Measurements from ENCODE around the gene PCDHA7. TPM values are rescaled to one million over a fixed set of nuclear protein-coding genes. Genes with fewer than 3 reads are reported as not detected.
"Not testable (repeated sequence)": the region's sequence is repeated elsewhere in the genome, so short reads cannot be mapped to it uniquely, and the experiment has no call there.

PCDHA7 gene
- 1 to 10 TPM; 1.2 to 2.9 (median 1.7) TPM for total RNA-seq

- no peak for TF ChIP-seq EP300 (IDR thresholded peaks at IDR 0.05)
- TF ChIP-seq POLR2A (IDR thresholded peaks at IDR 0.05) = no peak
- TF ChIP-seq CTCF (IDR thresholded peaks at IDR 0.05) = peak in 1 of 5 experiments; percentile 5
- Histone ChIP-seq H3K9me3 (peaks cover 0 to 50% (median 4%) of the 10 kb centered on the region in 4 donors), H3K4me1 (no peaks in the 10 kb centered on the region), H3K27me3 (no peaks in the 10 kb centered on the region), H3K4me3 (peak within 1 kb of the TSS in 1 of 4 donors; percentile 41), H3K36me3 (peaks cover 0 to 16% (median 0%) of the 10 kb centered on the region in 3 donors), H3K27ac (no peak within 1 kb of the TSS)
- no peak for DNase-seq (ENCODE audit: low spot score in 2 of 2)
- 10 to 19% methylated on average over 8 of the region's 8 CpGs for WGBS, 2 donors
These were observed at the start of gene PCDHA7 for GRCh38 chr5:140833993-140834392. TSS of gene PCDHA7 (plus strand) at chr5:140834269. CDS start at chr5:140834384, 115 bp downstream.

GRCh38 chr5:140785905-140786686 lies 48.0 kb upstream of the PCDHA7 start, which contains the start of gene PCDHA1:
TSS of gene PCDHA1 (plus strand) at chr5:140786140.
- Histone ChIP-seq H3K27ac (no peak within 1 kb of the TSS), H3K9me3 (peaks cover 0 to 84% (median 15%) of the 10 kb centered on the region in 4 donors), H3K4me1 (no peaks in the 10 kb centered on the region), H3K27me3 (no peaks in the 10 kb centered on the region), H3K36me3 (no peaks in the 10 kb centered on the region), H3K4me3 (no peak within 1 kb of the TSS)
- no peak for TF ChIP-seq EP300 (IDR thresholded peaks at IDR 0.05)
- TF ChIP-seq POLR2A (IDR thresholded peaks at IDR 0.05) = no peak
- no peak for TF ChIP-seq CTCF (IDR thresholded peaks at IDR 0.05)
- 21 to 31% methylated on average over 25 to 29 of the region's 29 CpGs for WGBS, 2 donors
- DNase-seq (ENCODE audit: low spot score in 2 of 2) = no peak

GRCh38 chr5:140787422-140787821 lies 46.6 kb upstream of the PCDHA7 start:
- not testable (repeated sequence) for H3K4me3 ChIP-seq; H3K36me3 ChIP-seq; H3K27me3 ChIP-seq; H3K4me1 ChIP-seq; H3K27ac ChIP-seq; DNase-seq (ENCODE audit: low spot score in 2 of 2)
- peaks cover 0 to 84% (median 15%) of the 10 kb centered on the region in 4 donors for H3K9me3 ChIP-seq
- WGBS, 2 donors = 33 to 46% methylated on average over 19 to 22 of the region's 44 CpGs

GRCh38 chr5:140787849-140788504 lies 46.1 kb upstream of the PCDHA7 start:
- H3K27ac ChIP-seq; H3K27me3 ChIP-seq; H3K4me1 ChIP-seq; H3K36me3 ChIP-seq; H3K4me3 ChIP-seq; DNase-seq (ENCODE audit: low spot score in 2 of 2): not testable (repeated sequence)
- WGBS, 2 donors = 28 to 58% methylated on average over 23 to 48 of the region's 70 CpGs
- peaks cover 0 to 78% (median 13%) of the 10 kb centered on the region in 4 donors for H3K9me3 ChIP-seq

- H3K27me3 ChIP-seq = no peaks in the 10 kb centered on the region
- no peak overlapping the region for H3K4me3 ChIP-seq
- H3K36me3 ChIP-seq = no peaks in the 10 kb centered on the region
- H3K4me1 ChIP-seq = no peaks in the 10 kb centered on the region
- H3K27ac ChIP-seq = no peak overlapping the region
- no peak for DNase-seq (ENCODE audit: low spot score in 2 of 2)
- WGBS, 2 donors = 38 to 48% methylated on average over 2 of the region's 2 CpGs
- peaks cover 0 to 85% (median 14%) of the 10 kb centered on the region in 4 donors for H3K9me3 ChIP-seq
- no peak for TF ChIP-seq EP300 (IDR thresholded peaks at IDR 0.05)
These were observed 43.0 kb upstream of the PCDHA7 start for GRCh38 chr5:140791089-140791488.

GRCh38 chr5:140794595-140795258 lies 39.3 kb upstream of the PCDHA7 start, which contains the start of gene PCDHA2:
TSS of gene PCDHA2 (plus strand) at chr5:140794852.
- H3K27ac ChIP-seq = no peak within 1 kb of the TSS
- peaks cover 0 to 63% (median 12%) of the 10 kb centered on the region in 4 donors for H3K9me3 ChIP-seq
- no peaks in the 10 kb centered on the region for H3K36me3 ChIP-seq
- no peak for DNase-seq (ENCODE audit: low spot score in 2 of 2)
- peak within 1 kb of the TSS in 1 of 4 donors; percentile 31 for H3K4me3 ChIP-seq
- TF ChIP-seq POLR2A (IDR thresholded peaks at IDR 0.05) (no peak), CTCF (IDR thresholded peaks at IDR 0.05) (no peak), EP300 (IDR thresholded peaks at IDR 0.05) (no peak)
- no peaks in the 10 kb centered on the region for H3K4me1 ChIP-seq
- H3K27me3 ChIP-seq = no peaks in the 10 kb centered on the region
- WGBS, 2 donors = 35 to 40% methylated on average over 11 to 27 of the region's 27 CpGs
